ENCODE results near the gene TIMM8B.

DNA sequence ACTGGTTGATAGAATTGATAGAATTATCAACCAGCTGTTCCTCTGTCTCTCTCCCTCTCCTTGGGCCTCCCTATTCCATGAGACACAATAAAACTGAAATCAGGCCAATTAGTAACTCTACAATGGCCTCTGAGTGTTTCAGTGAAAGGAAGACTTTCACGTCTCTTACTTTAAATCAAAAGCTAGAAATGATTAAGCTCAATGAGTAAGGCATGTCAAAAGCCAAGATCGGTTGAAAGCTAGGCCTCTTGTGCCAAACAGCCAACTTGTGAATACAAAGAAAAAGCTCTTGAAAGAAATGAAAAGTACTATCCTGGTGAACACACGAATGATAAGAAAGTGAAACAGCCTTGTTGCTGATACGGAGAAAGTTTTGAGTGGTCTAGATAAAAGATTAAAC lies 29.4 kb downstream of the TIMM8B start:
- TF ChIP-seq ZNF791 (tag by site-specific recombination; IDR thresholded peaks at IDR 0.05) (no peak), TRIM28 (IDR thresholded peaks at IDR 0.05; ENCODE audit: borderline replicate concordance, low read length) (no peak), YY1 (tag by site-specific recombination; IDR thresholded peaks at IDR 0.05) (no peak)
- TF ChIP-seq, protein P1, sequence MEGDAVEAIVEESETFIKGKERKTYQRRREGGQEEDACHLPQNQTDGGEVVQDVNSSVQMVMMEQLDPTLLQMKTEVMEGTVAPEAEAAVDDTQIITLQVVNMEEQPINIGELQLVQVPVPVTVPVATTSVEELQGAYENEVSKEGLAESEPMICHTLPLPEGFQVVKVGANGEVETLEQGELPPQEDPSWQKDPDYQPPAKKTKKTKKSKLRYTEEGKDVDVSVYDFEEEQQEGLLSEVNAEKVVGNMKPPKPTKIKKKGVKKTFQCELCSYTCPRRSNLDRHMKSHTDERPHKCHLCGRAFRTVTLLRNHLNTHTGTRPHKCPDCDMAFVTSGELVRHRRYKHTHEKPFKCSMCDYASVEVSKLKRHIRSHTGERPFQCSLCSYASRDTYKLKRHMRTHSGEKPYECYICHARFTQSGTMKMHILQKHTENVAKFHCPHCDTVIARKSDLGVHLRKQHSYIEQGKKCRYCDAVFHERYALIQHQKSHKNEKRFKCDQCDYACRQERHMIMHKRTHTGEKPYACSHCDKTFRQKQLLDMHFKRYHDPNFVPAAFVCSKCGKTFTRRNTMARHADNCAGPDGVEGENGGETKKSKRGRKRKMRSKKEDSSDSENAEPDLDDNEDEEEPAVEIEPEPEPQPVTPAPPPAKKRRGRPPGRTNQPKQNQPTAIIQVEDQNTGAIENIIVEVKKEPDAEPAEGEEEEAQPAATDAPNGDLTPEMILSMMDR (tag by site-specific recombination; IDR thresholded peaks at IDR 0.05) = no peak
- TF ChIP-seq, protein P2, sequence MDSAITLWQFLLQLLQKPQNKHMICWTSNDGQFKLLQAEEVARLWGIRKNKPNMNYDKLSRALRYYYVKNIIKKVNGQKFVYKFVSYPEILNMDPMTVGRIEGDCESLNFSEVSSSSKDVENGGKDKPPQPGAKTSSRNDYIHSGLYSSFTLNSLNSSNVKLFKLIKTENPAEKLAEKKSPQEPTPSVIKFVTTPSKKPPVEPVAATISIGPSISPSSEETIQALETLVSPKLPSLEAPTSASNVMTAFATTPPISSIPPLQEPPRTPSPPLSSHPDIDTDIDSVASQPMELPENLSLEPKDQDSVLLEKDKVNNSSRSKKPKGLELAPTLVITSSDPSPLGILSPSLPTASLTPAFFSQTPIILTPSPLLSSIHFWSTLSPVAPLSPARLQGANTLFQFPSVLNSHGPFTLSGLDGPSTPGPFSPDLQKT (IDR thresholded peaks at IDR 0.05; ENCODE audit: borderline replicate concordance, low read depth, low read length) = no peak

All from HEK293 (cell line).